Ovary (tissue), 3 donors: ENCODE results near the gene NDUFA12.

Experiments
- CTCF ChIP-seq, 3 donors: fragments of 450-650 bp in 2 of 3; fragments of 200-600 bp in 1 of 3; IDR thresholded peaks; one replicate each; pipeline versions ENCODE4 v1.5.1 to v1.8.0; 2016 to 2022; ENCODE audit warnings: antibody characterized with exemption in 3 of 3, mild to moderate bottlenecking in 1 of 3
- EP300 ChIP-seq: sonication (generic); formaldehyde crosslinking; IDR thresholded peaks from one replicate; pipeline ENCODE4 v1.6.1; 2017; ENCODE audit warnings: antibody characterized with exemption
- POLR2A ChIP-seq: fragments of 450-650 bp; IDR thresholded peaks from one replicate; pipeline ENCODE4 v1.6.1; 2017; ENCODE audit warnings: antibody characterized with exemption, mild to moderate bottlenecking, moderate library complexity
- donor health status: DM: no; HTN: no; CAD: no.

GRCh38 chr12:95006206-95006605, 2.7 kb upstream of the NDUFA12 start:
- TF ChIP-seq CTCF (IDR thresholded peaks at IDR 0.05) (no peak), EP300 (no peak), POLR2A (no peak)
